Occipital lobe (tissue), 2 donors: ENCODE results near the gene TNFRSF4. TPM values are rescaled to one million over a fixed set of nuclear protein-coding genes. Genes with fewer than 3 reads are reported as not detected.
"Not testable (repeated sequence)": the region's sequence is repeated elsewhere in the genome, so short reads cannot be mapped to it uniquely, and the experiment has no call there.

Experiments used
- DNase-seq: peaks from one replicate; lab custom pipeline; 2025; lab: John Stamatoyannopoulos, UW
- total RNA-seq: library from RNA; depleted of rRNA; stranded (reverse); fragments of >200 nt; gene quantifications from one replicate; pipeline ENCODE4 v1.2.3, GENCODE V29; 2014

TNFRSF4 gene
- not detected for total RNA-seq

- no peak for DNase-seq
Observed at GRCh38 chr1:1213345-1214265, at the start of gene TNFRSF4. TSS of gene TNFRSF4 (minus strand) at chr1:1214153. CDS start at chr1:1214127, 26 bp downstream.

GRCh38 chr1:1262758-1263157 lies 48.8 kb upstream of the TNFRSF4 start:
- no peak for DNase-seq

- no peak for DNase-seq
Observed at GRCh38 chr1:1262071-1262470, 48.1 kb upstream of the TNFRSF4 start.

- no peak for DNase-seq
Observed at GRCh38 chr1:1260843-1261560, 47.0 kb upstream of the TNFRSF4 start.

GRCh38 chr1:1259951-1260600 lies 46.1 kb upstream of the TNFRSF4 start:
- DNase-seq: no peak

GRCh38 chr1:1259540-1259939 lies 45.6 kb upstream of the TNFRSF4 start:
- no peak for DNase-seq

- DNase-seq: no peak
Observed at GRCh38 chr1:1259119-1259488, 45.2 kb upstream of the TNFRSF4 start.

GRCh38 chr1:1256956-1257871 lies 43.3 kb upstream of the TNFRSF4 start:
- no peak for DNase-seq

GRCh38 chr1:1255611-1256010 lies 41.7 kb upstream of the TNFRSF4 start:
- DNase-seq: no peak

GRCh38 chr1:1255078-1255477 lies 41.1 kb upstream of the TNFRSF4 start:
- DNase-seq: no peak

- DNase-seq: no peak
Observed at GRCh38 chr1:1254667-1254998, 40.7 kb upstream of the TNFRSF4 start.

GRCh38 chr1:1253972-1254666 lies 40.2 kb upstream of the TNFRSF4 start:
- no peak for DNase-seq

- DNase-seq: no peak
Observed at GRCh38 chr1:1253314-1253713, 39.4 kb upstream of the TNFRSF4 start.

GRCh38 chr1:1250786-1251284 lies 36.9 kb upstream of the TNFRSF4 start:
- no peak for DNase-seq

GRCh38 chr1:1248009-1248913 lies 34.3 kb upstream of the TNFRSF4 start:
- DNase-seq: not testable (repeated sequence)

- DNase-seq: no peak
Observed at GRCh38 chr1:1247341-1247913, 33.5 kb upstream of the TNFRSF4 start.

- no peak for DNase-seq
Observed at GRCh38 chr1:1246577-1247340, 32.8 kb upstream of the TNFRSF4 start, which contains the start of gene C1QTNF12. TSS of gene C1QTNF12 (minus strand) at chr1:1246722. CDS start at chr1:1246690, 32 bp downstream.
